GM19351 (cell line): ENCODE data around the gene MAPK7.
"Not testable (repeated sequence)": the region's sequence is repeated elsewhere in the genome, so short reads cannot be mapped to it uniquely, and the experiment has no call there.

Experiments
- ATAC-seq: cut with Tn5 transposase; IDR thresholded peaks from one replicate; pipeline ENCODE4 v1.9.1; 2021; ENCODE audit warnings: mild to moderate bottlenecking, moderate library complexity; ENCODE audit not compliant: unreplicated experiment

The MAPK7 gene

DNA sequence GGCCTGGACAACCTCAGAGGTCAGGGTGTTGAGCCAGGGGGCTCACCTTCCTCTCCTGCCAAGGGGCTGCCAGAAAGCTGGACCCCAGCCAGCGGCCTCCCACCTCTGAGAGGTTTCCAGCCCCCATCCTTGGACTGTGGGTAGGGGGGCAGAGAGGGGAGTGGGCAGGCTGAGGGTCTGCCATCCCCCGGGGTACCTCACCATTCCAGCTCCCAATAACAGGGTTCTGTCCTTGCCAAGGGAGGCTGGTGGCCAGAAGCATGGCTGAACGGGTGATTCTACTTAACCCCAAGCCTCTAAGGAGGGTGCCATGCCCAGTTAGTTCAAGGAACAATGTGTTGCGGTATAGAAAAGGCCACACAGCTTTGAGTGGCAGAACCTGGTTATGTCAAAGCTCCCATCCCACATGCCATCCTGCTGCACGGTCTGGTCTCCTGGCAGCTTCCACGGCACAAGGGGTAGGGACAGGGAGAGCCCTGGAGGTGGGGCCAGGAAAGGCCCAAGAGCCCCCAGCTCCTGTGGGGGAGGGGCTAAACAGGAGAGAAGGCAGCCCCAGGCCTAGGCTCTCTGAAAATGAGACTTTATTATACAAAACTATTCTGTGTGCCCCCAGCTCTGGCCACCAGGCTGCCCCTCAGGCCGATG, 35.6 kb upstream of the MAPK7 start:
- no peak for ATAC-seq

DNA sequence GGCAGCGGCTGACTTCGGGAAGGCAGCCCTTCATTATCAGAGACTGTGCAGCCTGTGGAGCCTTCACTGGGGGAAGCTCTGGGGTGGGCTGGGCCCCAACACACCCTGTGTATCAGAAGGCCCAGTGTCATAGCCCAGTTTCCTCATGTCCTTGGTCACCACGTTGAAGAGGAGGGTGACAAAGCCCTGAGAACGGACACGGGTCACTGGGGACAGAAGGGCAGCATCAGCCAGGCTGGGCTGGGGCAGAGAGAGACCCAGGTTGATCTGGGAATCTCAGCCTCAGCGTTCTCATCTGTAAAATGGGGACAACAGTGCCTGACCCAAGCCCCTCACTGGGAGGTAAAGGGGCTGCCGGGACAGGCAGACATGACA, 35.1 kb upstream of the MAPK7 start:
- no peak for ATAC-seq

DNA sequence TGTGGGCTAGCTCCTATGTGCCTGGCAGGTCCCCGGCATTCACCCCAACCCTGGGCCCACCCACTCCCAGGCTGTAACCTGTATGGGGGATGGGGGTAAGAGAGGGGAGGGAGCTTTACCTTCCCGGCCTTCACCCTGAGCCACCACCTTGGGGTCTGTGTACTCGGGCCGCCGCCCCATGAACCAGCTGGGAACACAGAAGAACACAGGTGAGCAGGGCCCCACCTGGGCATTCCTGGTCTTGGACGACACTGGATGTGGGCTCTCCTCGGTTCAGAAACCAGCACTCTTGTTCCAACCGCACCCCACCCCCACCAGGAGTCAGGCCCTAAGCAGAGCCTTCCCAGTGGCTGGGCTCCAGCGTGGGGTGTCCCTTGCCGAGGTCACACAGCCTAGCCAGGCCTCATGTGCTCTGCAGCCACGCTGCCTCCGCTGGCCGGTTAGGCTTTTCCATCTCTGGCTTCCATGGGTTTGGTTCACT, 34.6 kb upstream of the MAPK7 start:
- no peak for ATAC-seq

DNA sequence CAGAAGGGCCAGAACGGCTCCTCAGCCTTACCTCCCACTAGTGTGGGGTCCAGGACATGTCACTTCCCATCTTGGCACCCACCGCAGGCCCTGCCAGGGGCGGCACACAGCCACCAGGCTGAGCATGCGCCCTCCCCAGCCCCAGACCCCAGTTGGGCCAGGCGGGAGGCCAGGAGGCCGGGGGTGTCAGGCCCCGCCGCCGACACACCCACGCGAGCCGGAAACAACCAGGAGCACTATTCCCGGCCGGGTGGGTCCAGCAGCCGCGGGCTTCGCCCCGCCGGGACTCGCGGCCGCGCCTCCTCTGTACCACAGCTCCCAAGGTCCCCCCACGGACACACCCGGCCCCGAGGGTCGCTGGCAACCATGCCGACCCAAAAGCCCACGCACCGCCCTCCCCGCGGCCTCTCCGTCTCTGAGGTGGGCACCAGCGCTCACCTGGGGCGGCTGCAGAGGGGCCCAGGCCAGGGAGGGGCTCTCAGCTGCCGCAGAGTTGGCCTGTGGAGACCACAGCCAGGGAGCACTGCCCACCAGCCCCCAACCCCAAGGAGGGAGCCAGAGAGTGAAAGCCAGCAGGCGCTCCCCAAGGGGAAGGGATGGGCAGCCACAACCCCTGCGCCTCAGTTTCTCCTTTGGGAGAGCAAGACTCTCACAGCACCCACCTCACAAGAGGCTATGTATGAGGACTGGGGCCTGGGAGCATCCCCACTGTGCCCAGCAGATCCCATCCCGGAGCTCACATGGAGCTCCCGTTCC, 33.8 kb upstream of the MAPK7 start:
- no peak for ATAC-seq

DNA sequence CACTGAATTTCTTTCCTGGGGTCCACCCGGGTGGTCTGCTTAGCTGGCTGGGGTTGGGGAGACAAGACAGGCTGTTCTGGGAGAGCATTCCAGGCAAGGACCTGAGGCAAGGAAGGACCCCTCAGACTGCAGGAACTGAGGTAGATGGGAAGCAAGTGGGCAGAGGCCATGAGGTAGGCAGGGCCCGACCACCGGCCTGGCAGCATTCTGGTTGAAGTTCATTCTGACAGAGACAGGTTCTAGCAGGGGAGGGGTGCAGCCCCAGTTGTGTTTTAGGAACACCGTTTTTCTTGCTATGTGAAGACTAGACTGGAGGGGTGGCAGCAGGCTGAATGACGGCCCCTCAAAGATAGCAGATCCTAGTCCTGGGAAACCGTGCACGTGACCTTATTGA, 33.2 kb upstream of the MAPK7 start:
- no peak for ATAC-seq

DNA sequence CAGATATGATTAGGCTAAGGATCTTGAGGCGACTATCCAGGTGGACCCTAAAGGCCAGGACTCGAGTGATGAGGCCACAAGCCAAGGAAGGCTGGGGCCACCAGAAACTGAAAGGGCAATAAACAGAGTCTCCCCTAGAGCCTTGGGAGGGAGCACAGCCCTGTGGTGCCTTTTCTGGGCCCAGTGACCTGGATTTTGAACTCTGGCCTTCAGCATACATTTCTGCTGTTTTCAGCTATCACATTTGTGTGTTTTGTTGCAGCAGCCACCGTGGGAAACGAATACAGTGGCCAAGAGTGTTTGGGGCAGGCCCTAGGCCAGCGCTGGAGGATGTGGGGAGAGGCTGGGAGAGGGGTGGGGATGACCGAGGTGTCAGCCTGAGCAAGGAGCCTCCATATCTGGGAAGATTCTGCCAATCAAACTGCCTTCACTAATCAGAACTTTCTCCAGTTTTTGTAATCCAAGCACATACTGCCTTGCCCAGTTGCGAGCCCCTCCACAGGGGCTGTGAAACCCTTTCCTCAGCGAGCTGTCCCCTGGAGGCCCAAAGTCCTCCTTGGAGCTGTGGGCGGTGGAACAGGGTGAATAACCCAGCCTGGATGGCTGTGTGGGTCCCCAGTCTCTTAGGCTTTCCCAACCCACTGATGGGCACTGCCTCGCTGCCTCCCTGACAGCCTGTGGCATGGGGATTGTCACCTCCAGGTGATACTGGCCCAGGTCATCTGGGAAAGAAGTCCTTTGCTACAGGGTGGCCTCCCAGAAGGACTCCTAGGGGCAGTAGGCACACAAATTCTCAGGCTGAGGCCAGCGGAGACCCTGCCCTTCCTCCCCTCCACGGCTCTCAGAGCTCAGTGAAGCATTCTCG, 32.6 kb upstream of the MAPK7 start:
- no peak for ATAC-seq

DNA sequence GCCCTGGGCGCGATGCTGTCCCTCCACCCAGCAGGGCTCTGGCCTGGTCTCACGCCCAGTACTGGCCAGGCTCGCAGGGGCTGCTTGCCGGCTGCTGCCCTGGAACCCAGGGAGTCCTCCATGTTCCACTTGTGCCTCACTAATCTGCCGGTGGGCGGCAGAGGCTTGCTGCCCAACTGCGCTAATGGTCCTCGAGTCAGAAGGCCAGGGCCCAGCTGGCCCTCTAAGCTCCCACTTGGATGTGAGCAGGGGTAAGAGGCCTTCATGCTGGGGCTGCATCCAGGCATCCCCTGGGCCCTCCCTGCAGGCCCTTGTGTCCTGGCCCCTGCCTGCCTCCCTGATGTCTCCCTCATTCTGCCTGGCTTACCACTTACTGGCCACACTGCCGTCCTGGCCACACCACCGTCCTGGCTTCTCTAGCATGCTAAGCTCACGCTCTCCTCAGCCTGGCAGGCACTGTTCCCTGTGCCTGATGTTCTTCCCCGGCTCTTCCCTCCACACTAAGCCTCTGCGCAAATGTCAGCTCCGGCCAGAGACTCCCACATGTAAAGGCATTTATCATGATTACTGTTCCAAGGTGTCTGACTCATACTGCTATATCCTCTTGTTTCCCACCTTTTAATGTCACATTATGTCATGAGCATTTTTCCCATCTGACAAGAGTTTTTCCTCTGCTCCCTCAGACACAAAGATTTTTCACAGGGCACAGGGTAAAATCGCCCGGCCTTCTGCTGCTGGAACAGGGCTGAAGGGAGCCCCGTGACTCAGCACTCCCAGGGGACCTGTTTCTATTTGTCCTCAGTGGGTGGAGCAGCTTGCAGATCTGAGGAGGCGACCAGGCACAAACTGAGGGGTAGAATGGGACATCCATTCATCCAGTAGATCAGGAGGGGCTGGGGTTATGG, 31.7 kb upstream of the MAPK7 start:
- no peak for ATAC-seq

DNA sequence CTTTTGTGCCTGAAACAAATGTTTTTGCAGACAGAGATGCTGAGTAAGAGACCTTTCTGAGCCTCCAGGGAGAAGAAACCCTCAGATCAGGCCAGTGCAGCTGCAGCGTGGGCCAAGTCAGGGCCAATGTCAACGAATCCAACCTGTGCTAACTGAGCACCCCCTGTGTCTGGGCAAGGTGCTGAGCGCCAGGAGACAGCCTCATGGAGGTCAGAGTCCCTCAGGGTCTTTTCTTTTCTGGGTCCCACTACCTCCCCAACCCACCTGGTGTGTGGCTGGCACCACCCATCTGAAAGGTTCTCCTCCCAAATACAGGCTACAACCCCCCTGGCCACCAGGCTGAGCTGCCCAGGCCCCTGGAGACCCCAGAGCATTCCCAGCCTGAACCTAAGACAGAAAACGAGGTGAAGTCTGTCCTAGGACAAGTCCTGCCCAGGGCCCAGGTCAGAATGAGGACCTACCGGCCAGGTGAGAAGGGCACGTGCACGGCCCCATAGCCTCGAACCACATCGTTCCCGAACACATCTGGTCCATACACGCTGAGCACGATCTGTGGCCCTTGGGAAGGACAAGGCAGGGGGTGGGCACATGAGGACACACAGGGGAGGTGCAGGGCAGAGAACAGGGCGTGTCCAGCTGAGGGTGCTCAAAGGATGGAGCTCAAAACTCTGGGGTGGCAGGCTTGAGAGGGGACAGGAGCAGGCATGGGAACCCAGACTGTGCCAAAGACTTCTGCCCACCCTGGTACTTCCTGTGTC, 30.8 kb upstream of the MAPK7 start:
- no peak for ATAC-seq

DNA sequence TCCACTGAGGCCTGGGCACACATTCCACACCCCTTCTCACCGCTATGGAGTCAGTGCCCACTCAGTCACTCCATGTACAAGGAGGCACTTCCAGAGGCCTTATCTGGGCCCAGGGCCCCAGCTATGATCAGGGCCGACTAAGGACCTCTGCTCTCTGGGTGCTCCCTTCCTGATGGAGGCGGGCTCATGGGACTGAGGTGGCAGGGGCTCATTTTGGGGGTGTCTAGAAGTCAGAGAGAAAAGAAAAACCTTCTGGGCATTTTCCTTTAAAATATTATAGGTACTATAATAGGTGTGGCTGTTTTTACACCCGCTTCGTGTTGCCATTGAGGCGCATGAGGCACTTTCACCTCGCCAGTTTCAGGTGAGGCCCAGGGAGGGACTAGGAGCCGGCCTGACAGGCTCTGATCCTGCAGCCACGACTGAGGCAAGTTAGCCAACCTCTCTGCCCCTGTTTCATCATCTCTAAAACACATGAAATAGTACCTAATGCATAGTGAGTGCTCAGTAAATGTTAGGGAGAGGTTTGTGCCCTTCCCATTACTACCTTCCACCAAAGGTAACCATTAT, 30.1 kb upstream of the MAPK7 start:
- ATAC-seq = no peak

DNA sequence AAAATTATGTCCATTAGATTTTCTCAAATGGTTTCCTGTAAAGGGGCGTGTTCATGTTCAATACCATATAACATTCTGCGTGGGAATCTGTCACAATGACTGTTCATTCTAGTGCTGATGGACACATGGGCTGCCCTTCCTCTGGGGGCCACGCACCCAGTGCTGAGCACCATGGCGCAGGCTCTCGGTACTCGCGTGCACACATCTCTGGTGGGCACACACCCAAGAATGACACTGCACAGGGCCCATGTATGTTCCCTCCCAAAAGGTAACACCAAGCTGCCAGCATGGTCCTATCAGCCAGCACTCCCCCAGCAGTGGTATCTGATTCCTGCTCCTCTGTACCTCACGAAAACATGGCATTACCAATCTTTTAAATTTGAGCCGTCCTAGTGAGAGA, 29.5 kb upstream of the MAPK7 start:
- ATAC-seq = no peak

DNA sequence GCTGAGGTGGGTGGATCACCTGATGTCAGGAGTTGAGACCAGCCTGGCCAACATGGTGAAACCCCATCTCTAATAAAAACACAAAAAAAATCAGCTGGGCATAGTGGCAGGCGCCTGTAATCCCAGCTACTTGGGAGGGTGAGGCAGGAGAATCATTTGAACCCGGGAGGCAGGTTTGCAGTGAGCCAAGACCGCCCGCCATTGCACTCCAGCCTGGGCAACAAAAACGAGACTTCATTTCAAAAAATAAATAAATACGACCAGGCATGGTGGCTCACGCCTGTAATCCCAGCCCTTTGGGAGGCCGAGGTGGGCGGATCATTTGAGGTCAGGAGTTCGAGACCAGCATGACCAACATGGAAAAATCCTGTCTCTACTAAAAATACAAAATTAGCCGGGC, 24.9 kb upstream of the MAPK7 start:
- not testable (repeated sequence) for ATAC-seq

DNA sequence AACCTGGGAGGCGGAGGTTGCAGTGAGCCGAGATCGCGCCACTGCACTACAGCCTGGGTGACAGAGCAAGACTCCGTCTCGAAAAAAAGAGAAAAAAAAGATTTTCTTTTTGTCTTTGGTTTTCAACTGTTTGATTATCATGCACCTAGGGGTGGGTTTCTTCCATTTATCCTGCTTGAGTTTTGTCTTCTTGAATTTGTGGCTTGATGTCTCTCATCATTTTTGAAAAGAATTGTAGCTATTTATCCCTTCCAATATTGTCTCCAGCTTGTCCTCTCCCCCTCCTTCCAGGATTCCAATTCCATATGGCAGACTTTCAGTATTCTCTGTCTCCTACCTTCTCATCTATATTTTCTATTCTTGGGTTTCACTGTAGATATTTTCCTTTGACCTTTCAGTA, 23.6 kb upstream of the MAPK7 start:
- ATAC-seq = no peak

DNA sequence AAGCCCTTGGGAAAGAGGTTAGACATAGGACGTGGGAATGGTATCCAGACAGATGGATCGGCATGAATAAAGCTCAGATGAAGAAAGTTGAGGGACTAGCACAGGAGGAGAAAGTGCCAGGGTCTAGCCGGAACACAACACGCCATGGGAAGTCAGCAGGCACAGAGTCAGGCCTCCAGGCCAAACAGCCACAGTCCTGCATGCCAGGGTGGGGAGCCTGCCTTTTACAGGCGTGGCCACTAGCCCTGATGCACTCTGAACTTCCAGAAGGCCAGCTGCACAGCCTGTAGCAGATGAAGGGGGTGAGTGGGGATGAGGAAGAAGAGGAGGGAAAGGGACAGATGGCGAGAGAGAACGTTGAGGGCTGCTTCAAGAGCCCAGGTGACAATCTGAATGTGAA, 20.9 kb upstream of the MAPK7 start:
- ATAC-seq = no peak

DNA sequence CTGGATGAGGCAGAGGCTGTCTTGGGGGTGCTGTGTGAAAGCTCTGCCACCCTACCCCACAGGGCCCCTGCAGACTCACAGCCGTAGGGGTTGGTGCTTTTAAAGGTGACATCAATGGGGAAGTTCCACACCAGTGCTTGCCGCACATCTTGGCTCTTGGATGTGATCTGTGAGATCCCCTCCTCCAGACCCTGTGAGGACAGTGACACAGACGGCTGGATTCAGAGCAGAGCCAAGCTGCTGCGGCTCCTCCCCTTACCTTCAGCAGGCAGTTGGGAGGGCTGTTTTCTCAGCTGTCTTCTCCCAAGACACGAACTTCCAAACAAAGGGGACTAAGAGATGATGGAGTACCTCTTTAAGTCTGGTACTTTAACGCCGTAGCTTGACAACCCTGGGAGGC, 20.5 kb upstream of the MAPK7 start:
- no peak for ATAC-seq

DNA sequence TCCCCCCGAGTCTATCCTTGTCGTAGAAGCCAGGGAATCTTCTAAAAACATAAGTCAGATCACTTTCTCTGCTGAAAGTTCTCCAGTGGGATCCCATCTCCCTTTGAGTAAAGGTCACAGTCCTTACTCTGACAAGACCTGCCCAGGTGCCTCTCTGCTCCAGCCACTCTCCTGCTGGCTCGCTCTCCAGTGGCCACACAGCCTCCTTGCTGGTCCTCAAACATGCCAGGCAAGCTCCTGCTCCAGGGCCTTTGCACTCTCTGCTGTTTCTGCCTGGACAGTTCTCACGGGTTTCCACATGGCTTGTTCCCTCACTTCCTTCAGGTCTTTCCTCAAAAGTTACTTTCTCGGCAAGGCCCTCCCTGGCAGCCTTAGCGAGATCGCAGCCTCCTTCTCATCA, 19.1 kb upstream of the MAPK7 start:
- no peak for ATAC-seq

DNA sequence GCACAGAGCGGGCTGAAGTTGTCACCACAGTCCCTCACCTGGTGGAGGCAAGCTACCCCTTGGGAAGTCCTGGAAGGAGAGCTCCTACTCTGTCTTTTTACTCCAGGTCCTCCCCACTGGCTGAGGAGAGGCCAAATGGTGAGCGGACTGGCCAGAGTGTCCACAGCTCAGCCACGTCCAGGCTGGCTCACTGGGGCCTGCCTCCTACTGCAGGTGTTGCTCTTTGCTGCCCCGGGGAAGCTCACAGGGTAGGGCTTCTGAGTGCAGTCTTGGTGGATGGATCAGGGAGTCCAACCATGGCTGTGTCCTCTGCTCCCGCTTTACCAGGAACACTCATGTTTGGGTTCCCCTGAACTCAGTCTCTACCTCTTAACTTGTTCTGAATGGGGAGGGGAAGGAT, 18.4 kb upstream of the MAPK7 start:
- ATAC-seq = no peak

DNA sequence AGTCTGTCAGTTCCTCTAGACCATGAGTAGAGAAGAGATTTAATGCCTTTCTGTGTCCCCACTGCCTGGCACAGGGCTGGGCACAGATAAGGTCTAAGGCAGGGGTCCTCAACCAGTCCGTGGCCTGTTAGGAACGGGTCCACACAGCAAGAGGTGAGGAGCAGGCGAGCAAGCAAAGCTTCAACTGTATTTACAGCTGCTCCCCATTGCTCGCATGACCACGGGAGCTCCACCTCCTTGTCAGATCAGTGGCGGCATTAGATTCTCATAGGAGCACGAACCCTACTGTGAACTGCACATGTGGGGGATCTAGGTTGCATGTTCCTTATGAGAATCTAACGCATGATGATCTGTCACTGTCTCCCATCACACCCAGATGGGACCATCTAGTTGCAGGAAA, 17.5 kb upstream of the MAPK7 start:
- no peak for ATAC-seq

DNA sequence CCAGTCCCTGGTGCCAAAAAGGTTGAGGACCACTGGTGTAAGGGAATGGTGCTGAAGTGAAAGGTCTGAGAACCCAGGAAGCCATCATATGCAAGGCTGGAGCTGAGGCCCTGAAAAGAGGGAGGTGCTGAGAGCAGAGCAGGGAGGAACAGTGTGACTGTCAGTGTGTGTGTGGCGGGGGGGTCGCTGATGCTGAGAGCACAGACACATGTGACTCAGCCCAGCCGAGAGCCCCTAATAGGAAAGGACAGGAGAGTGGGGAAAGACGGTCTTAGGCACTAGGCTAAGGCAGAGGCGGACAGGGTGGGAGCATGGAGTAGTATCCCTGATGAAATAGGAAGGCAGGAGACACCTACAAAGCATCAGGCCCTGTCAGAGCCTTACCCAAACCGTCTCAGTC, 17.0 kb upstream of the MAPK7 start:
- no peak for ATAC-seq

DNA sequence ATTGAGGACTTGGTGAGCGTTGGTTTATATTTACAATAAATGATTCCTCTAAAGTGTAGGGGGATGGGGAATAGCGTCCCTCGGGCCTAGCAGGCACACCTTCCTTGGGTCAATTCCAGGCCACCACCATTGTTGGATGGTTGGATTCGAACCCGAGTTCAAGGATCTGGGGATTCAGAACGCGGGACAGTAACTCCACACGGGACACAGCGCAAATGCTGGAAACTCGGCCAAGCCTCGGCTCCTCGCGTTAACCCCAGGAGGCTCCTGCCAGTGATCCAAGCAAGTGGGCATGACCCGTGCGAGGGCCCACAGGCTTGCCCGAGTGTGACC, 16.4 kb upstream of the MAPK7 start:
- no peak for ATAC-seq
